PC-3 (cell line): ENCODE results near the gene ATM. TPM values are rescaled to one million over a fixed set of nuclear protein-coding genes. Genes with fewer than 3 reads are reported as not detected.
"Not testable (repeated sequence)": the region's sequence is repeated elsewhere in the genome, so short reads cannot be mapped to it uniquely, and the experiment has no call there.

Experiments used
- ATAC-seq: fragments of 200-7000 bp; cut with Tn5 transposase; 2 replicates; pipeline ENCODE4 v1.9.1; 2020; ENCODE audit warnings: mild to moderate bottlenecking, moderate library complexity
- BruUV-seq: library from RNA; stranded (reverse); fragments of 400-500 nt; replicated peaks from 2 replicates; lab custom pipeline; 2021; lab: Mats Ljungman, UMichigan
- CTCF ChIA-PET: fragments of 300-600 bp; sonication (Branson Sonifier 250); formaldehyde crosslinking; loops from one replicate; lab custom pipeline; 2022; ENCODE audit warnings: antibody characterized with exemption; lab: Charles Lee
- POLR2A ChIA-PET: fragments of 300-600 bp; sonication (Branson Sonifier 250); formaldehyde crosslinking; loops from one replicate; lab custom pipeline; 2022; ENCODE audit warnings: antibody characterized with exemption; ENCODE audit not compliant: unreplicated experiment; lab: Charles Lee
- DNase-seq: peaks from one replicate; pipeline ENCODE4 v3.0.0-alpha.2; 2015
- H2AFZ ChIP-seq: fragments of 300-600 bp; sonication (generic); 2 replicates; pipeline ENCODE4 v1.6.0; 2016; ENCODE audit warnings: antibody characterized with exemption, low read length
- H3F3A ChIP-seq: fragments of 300-600 bp; sonication (generic); one replicate; pipeline ENCODE4 v1.6.0; 2017; ENCODE audit warnings: antibody characterized with exemption, low read length, control low read depth, mild to moderate bottlenecking; ENCODE audit not compliant: unreplicated experiment
- H3K27ac ChIP-seq: fragments of 300-600 bp; sonication (generic); 2 replicates; pipeline ENCODE4 v1.5.1; 2016; ENCODE audit warnings: mild to moderate bottlenecking, low read length
- H3K27me3 ChIP-seq: fragments of 300-600 bp; sonication (generic); 2 replicates; pipeline ENCODE4 v1.6.1; 2016; ENCODE audit warnings: low read length, mixed read lengths
- H3K36me3 ChIP-seq: fragments of 300-600 bp; sonication (generic); 2 replicates; pipeline ENCODE4 v1.6.1; 2016; ENCODE audit warnings: low read depth, mixed run types, low read length, mixed read lengths
- H3K4me1 ChIP-seq: fragments of 300-600 bp; sonication (generic); 2 replicates; pipeline ENCODE4 v1.5.1; 2016; ENCODE audit warnings: low read length; ENCODE audit not compliant: insufficient read depth
- H3K4me2 ChIP-seq: fragments of 300-600 bp; sonication (generic); 2 replicates; pipeline ENCODE4 v1.6.0; 2016; ENCODE audit warnings: low read length
- H3K4me3 ChIP-seq: fragments of 300-600 bp; sonication (generic); 2 replicates; pipeline ENCODE4 v1.5.1; 2016; ENCODE audit warnings: mild to moderate bottlenecking, low read length, mixed read lengths
- H3K79me2 ChIP-seq: fragments of 300-600 bp; sonication (generic); 2 replicates; pipeline ENCODE4 v1.6.1; 2017; ENCODE audit warnings: low read length, mixed read lengths
- H3K9ac ChIP-seq: fragments of 300-600 bp; sonication (generic); 2 replicates; pipeline ENCODE4 v1.6.0; 2016; ENCODE audit warnings: mild to moderate bottlenecking, low read length
- H3K9me2 ChIP-seq: fragments of 300-600 bp; sonication (generic); replicated peaks from 2 replicates; pipeline ENCODE4 v1.6.1; 2016; ENCODE audit warnings: mixed run types, low read length, mixed read lengths
- H3K9me3 ChIP-seq: fragments of 300-600 bp; sonication (generic); 2 replicates; pipeline ENCODE4 v1.6.1; 2016; ENCODE audit warnings: low read length, mixed read lengths
- H4K20me1 ChIP-seq: fragments of 300-600 bp; sonication (generic); 2 replicates; pipeline ENCODE4 v1.6.1; 2016; ENCODE audit warnings: low read length, mixed read lengths
- EZH2 ChIP-seq: fragments of 300-600 bp; sonication (generic); IDR thresholded peaks from one replicate; pipeline ENCODE4 v1.6.1; 2017; ENCODE audit warnings: antibody characterized with exemption, mild to moderate bottlenecking, low read length; ENCODE audit not compliant: unreplicated experiment
- EZH2phosphoT487 ChIP-seq: fragments of 300-600 bp; sonication (generic); IDR thresholded peaks from 2 replicates; pipeline ENCODE4 v1.6.1; 2018; ENCODE audit warnings: mild to moderate bottlenecking, antibody characterized with exemption, low read length, borderline replicate concordance
- intact Hi-C: fragments of 100-400 bp; cut with micrococcal nuclease; formaldehyde crosslinking; loops from 2 replicates; pipeline ENCODE4 v1.9.0; 2023
- total RNA-seq: library from RNA; depleted of rRNA; stranded (reverse); fragments of >200 nt; gene quantifications from 2 replicates; pipeline ENCODE4 v1.2.3, GENCODE V29; 2014
- TF ChIP-seq, protein P1 (sequence below): fragments of 300-600 bp; sonication (generic); conservative IDR thresholded peaks from 2 replicates; pipeline ENCODE4 v1.5.1; 2017; ENCODE audit warnings: antibody characterized with exemption, low read depth, mild to moderate bottlenecking, low read length

The ATM gene
- total RNA-seq, 1 experiment from 2014 or later: 55.3 TPM

DNA sequence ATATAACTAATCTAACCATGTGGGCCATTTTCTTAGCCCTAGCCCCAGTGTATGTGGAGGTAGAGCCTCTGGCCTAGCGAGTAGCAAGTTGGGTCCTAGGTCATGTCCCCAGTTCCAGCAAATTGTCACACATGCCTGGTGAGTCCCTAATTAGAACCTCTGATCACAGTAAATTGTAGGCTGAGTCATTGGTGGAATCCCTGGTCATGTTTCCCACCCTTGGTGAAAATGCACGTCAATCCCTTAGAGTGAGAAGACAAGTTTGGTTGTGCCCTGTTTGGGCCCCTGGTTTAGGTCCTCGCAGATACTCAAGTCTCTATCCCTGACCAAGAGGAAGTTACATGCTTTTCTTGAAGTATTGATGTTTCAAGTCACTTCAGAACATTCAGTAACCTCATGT is 46.7 kb downstream of the ATM start:
- DNase-seq (no peak), ATAC-seq (no peak)
- no TSS peak for BruUV-seq
- Histone ChIP-seq H3K9ac (no peak overlapping the region), H3F3A (no peaks in the 10 kb centered on the region), H3K4me3 (no peak overlapping the region), H2AFZ (no peak overlapping the region), H3K27ac (no peak overlapping the region), H3K4me1 (no peaks in the 10 kb centered on the region), H3K27me3 (no peaks in the 10 kb centered on the region), H4K20me1 (no peaks in the 10 kb centered on the region), H3K36me3 (peaks cover 21% of the 10 kb centered on the region; the same call in 1 of the 2 replicates), H3K79me2 (no peaks in the 10 kb centered on the region), H3K9me3 (no peaks in the 10 kb centered on the region), H3K9me2 (no peaks in the 10 kb centered on the region), H3K4me2 (no peak overlapping the region)
- CTCF ChIA-PET: no interaction called here
- POLR2A ChIA-PET: no interaction called here
- no peak for TF ChIP-seq EZH2phosphoT487
- TF ChIP-seq, protein P1, sequence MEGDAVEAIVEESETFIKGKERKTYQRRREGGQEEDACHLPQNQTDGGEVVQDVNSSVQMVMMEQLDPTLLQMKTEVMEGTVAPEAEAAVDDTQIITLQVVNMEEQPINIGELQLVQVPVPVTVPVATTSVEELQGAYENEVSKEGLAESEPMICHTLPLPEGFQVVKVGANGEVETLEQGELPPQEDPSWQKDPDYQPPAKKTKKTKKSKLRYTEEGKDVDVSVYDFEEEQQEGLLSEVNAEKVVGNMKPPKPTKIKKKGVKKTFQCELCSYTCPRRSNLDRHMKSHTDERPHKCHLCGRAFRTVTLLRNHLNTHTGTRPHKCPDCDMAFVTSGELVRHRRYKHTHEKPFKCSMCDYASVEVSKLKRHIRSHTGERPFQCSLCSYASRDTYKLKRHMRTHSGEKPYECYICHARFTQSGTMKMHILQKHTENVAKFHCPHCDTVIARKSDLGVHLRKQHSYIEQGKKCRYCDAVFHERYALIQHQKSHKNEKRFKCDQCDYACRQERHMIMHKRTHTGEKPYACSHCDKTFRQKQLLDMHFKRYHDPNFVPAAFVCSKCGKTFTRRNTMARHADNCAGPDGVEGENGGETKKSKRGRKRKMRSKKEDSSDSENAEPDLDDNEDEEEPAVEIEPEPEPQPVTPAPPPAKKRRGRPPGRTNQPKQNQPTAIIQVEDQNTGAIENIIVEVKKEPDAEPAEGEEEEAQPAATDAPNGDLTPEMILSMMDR: no peak
- TF ChIP-seq EZH2: no peak
- intact Hi-C loops: no loop called here

DNA sequence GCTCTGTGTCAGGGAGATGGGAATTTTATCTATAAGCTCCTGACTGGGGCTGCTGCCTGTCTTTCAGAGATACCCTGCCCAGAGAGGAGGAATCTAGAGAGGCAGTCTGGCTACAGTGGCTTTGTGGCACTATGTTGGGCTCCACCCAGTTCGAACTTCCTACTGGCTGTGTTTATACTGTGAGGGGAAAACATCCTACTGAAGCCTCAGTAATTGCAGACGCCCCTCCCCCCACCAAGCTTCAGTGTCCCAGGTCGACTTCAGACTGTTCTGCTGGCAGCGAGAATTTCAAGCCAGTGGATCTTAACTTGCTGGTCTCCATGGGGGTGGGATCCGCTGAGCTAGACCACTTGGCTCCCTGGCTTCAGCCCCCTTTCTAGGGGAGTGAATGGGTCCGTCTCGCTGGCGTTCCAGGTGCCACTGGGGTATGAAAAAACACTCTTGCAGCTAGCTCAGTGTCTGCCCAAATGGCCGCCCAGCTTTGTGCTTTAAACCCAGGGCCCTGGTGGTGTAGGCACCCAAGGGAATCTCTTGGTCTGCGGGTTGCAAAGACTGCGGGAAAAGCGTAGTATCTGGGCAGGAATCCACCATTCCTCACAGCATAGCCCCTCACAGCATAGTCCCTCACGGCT is 54.2 kb downstream of the ATM start:
- CTCF ChIA-PET, H3K9ac ChIP-seq, H2AFZ ChIP-seq, H3K9me3 ChIP-seq, H3F3A ChIP-seq, DNase-seq, H3K79me2 ChIP-seq, POLR2A ChIA-PET, H3K9me2 ChIP-seq, H3K27ac ChIP-seq, H3K4me2 ChIP-seq, H3K4me1 ChIP-seq, ATAC-seq, H3K4me3 ChIP-seq, intact Hi-C loops, H3K27me3 ChIP-seq, H4K20me1 ChIP-seq, BruUV-seq: not testable (repeated sequence)
- peaks cover 14% of the 10 kb centered on the region; the same call in 1 of the 2 replicates for H3K36me3 ChIP-seq

DNA sequence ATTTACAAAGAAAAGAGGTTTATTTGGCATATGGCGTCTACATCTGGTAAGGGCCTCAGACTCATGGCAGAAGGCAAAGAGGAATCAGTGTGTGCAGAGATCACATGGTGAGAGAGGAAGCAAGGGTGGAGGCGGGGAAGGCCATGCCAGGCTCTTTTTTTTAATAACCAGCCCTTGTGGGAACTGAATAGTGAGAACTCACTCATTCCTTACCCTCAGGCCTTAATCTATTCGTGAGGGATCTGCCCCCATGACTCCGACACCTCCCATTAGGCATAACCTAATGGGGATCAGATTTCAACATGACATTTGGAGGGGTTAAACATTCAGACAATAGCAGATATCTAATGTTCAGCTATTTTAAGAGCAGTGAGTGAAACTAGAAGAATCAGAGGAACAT is 55.7 kb downstream of the ATM start:
- no peaks in the 10 kb centered on the region for H3K79me2 ChIP-seq
- POLR2A ChIA-PET: no interaction called here
- TF ChIP-seq EZH2: no peak
- TF ChIP-seq, protein P1: no peak
- TF ChIP-seq EZH2phosphoT487: no peak
- no peaks in the 10 kb centered on the region for H3K27me3 ChIP-seq
- no peak overlapping the region for H3K9ac ChIP-seq
- no peak overlapping the region for H3K4me3 ChIP-seq
- H3K9me3 ChIP-seq: no peaks in the 10 kb centered on the region
- ATAC-seq (no peak), DNase-seq (no peak)
- intact Hi-C loops: no loop called here
- no peaks in the 10 kb centered on the region for H3F3A ChIP-seq
- CTCF ChIA-PET: no interaction called here
- H3K36me3 ChIP-seq: peaks cover 15% of the 10 kb centered on the region; the same call in 1 of the 2 replicates
- no peaks in the 10 kb centered on the region for H4K20me1 ChIP-seq
- no peaks in the 10 kb centered on the region for H3K9me2 ChIP-seq
- H3K27ac ChIP-seq: no peak overlapping the region
- no TSS peak for BruUV-seq
- no peak overlapping the region for H2AFZ ChIP-seq
- H3K4me1 ChIP-seq: no peaks in the 10 kb centered on the region
- H3K4me2 ChIP-seq: no peak overlapping the region
